Stimulated activated CD4-positive, alpha-beta T cell treated with anti-CD3 and anti-CD28 coated beads, Interleukin-4, amount 100 ng/mL, for 4 hours (primary cell): ENCODE results near the gene PALM.
"Not testable (repeated sequence)": the region's sequence is repeated elsewhere in the genome, so short reads cannot be mapped to it uniquely, and the experiment has no call there.

Source experiments
- DNase-seq, 2 experiments: peaks; one replicate each; pipeline ENCODE4 v3.0.0-alpha.2; 2020

Gene PALM

DNA sequence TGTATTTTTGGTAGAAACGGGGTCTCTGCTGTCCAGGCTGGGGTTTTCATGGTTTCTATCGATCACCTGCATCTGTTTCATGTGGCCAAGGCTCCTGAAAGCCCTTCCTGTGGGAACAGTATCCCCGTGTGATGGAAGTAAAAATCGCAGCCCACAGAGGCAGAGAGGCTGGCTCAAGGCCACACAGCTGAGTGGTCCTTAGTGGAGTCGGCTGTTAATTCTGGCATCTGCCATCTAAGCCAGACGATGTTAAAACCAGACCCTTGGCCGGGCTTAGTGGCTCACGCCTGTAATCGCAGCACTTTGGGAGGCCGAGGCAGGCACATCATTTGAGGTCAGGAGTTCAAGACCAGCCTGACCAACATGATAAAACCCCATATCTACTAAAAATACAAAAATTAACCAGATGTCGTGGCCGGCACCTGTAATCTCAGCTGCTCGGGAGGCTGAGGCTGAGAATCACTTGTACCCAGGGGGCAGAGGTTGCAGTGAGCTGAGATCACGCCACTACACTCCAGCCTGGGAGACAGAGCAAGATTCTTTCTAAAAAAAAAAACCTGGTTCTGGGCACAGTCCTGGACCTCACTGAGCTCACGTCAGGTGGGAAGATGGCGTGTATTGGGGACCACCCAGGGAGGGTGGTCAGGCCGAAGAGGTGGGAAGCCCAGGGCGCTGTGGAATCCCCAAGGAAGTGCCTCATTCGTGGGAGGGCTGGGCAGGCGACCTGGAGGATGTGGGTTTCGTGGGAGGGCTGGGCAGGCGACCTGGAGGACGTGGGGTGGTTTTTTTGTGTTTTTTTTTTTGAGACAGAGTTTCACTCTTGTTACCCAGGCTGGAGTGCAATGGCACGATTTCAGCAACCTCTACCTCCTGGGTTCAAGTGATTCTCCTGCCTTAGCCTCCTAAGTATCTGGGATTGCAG is 23.7 kb downstream of the PALM start:
- no peak for DNase-seq

DNA sequence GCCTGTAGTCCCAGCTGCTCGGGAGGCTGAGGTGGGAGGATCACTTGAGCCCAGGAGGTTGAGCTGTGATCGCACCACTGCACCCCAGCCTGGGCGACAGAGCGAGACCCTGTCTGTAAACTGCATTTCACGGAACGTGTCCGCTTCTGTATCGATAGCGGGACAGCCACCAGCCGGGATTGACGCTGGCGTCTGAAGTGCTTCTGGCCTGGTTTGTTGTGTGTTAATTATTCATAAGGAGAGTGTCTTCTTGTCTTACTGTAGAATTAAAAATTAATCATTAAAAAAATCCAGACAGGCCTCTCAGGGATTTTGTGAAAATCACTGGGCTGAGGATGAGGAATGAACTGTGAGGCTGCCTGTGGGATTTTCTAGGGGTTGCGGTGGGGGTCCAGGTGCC is 26.0 kb downstream of the PALM start:
- DNase-seq, result no peak

DNA sequence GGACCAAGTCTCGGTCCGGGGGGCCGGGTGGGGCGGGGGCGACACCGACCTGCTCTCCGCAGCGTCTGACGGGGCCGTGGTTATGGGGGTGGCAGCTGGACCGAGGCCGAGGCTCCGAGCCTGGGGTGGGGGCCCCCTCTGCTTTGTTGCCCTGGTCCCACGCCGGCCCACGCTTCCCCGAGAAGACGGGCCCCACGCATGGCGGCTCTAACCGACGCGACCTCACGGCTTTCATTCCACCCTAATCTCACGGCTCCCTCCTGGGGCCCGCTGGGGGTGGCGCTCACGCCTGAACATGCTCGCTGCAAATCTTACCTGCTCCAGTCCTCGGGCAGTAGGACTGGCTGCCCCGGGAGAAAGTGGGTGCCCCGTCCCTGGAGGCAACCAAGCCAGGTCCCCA is 27.4 kb downstream of the PALM start:
- no peak for DNase-seq

DNA sequence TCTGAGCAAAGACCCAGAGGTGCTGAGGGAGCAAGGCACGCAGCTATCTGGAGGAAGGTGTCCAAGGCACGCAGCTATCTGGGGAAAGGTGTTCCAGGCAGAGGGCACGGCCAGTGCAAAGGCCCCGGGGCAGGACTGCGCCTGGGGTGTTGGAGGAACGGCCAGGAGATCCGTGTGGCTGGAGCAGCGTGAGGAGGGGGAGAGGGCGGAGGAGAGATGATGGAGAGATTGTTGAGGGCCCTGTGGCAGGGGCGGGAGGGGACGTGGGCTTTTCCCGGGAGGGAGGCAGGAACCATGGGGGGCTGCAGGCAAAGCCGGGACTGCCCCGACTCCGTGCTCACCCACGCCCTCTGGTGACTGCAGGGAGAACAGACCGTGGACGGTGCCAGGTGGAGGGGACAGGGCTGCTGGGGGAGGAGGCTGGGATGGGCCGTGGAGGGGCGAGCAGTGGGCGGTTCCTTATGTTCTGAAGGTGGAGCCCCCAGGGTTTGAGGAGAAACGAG is 28.9 kb downstream of the PALM start:
- DNase-seq, result peak; percentile 53 to 60

DNA sequence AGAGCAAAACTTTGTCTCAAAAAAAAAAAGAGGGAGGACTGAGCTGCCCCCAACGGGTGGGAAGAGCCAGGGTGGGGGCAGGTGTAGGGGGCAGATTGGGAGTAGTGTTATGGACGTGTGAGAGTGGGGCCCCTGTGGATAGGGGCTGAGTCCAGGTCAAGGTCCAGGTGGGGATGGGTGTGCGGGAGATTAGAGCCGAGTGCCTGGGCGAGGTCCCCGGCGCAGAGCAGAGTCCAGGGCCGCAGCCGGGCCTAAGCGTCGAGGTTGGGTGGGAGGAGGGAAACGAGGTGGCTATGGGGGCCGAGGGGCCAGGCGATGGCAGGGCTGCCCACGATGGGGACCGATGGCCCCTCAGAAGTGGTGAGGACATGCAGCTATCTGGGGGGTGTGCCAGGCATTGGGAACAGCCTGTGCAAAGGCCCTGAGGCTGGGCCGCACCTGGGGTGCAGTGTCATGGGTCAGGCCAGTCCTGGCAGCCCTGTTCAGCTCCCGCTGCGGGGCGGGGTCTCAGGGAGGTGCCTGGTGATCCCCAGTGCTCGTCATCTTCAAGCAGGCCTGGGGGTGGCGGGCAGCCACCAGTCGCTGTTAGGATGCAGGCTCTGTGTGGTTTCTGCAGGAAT is 29.9 kb downstream of the PALM start:
- no peak for DNase-seq

DNA sequence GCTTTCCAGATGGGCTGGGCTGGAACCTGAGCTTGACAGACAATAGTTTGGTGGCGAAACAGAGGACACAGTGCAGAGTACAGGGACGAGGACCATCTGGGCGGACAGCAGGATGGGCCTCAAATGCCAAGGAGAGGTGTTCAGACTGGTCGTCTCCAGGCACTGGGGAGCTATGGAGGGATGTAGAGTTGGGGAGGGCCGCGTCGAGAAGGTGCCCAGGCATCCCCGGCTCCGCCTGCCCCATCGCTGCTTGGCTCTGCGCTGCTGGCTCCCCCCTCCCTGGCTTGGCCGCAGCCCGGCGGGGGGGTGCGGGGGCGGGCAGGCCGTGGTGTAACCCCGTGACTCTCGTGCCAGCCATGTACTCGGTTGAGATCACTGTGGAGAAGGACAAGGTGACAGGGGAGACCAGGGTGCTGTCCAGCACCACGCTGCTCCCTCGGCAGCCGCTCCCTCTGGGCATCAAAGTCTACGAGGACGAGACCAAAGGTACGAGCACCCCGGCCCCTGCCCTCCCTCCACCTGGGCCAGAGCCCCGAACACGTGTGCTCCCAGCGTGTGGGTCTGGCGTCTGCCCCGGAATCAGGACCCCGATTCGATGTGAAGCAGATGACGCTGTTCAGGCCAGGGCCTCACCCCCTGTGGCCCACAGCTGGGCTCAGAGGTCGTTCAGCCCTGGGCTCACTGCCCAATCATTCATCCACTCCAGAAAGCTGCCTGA is 31.4 kb downstream of the PALM start:
- no peak for DNase-seq

DNA sequence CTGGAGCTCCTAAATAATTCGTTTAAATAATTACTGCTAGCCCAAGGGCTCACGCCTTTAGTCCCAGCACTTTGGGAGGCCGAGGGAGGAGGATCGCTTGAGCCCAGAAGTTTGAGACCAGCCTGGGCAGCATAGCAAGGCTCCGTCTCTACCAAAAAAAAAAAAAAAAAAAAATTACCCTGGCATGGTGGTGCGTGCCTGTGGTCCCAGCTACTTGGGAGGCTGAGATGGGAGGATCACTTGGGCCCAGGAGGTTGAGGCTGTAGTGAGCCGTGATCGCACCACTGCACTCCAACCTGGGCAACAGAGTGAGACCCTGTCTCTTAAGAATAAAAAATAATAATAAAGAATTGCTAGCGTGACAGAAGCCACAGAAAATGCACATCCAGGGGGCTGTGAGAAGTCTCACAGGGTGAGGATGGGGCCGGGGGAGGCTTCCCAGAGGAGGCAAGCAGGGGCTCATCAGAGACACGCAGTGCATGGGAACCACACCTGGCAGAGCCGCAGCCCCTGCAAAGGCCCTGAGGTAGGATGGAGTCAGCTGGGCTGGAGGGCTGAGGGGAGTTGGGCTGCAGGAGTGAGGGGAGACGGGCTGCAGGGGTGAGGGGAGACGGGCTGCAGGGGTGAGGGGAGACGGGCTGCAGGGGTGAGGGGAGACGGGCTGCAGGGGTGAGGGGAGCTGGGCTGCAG is 32.2 kb downstream of the PALM start:
- DNase-seq, result not testable (repeated sequence)

DNA sequence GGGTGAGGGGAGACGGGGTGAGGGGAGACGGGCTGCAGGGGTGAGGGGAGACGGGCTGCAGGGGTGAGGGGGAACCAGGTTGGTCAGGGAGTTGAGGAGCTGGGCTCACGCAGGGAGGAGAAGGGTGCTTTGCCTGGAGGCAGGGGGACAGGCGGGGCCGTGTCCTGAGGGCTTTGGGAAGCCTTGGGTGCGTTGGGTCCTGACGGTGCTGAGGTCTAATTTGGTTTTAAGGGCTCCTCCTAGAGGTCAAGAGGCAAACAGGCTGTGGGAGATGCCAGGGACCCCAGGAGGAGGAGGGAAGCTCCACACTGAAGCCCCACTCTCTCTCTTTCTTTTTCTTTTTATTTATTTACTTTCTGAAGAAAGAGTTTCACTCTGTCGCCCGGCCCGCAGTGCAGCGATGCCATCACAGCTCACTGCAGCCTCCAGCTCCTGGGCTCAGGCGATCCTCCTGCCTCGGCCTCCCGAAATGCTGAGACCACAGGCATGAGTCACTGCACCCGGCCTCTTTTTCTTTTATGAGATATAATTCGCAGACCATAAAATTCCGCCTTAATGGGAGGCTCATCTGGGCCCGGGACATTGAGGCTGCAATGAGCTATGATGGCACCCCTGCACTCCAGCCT is 32.9 kb downstream of the PALM start:
- DNase-seq, result no peak

DNA sequence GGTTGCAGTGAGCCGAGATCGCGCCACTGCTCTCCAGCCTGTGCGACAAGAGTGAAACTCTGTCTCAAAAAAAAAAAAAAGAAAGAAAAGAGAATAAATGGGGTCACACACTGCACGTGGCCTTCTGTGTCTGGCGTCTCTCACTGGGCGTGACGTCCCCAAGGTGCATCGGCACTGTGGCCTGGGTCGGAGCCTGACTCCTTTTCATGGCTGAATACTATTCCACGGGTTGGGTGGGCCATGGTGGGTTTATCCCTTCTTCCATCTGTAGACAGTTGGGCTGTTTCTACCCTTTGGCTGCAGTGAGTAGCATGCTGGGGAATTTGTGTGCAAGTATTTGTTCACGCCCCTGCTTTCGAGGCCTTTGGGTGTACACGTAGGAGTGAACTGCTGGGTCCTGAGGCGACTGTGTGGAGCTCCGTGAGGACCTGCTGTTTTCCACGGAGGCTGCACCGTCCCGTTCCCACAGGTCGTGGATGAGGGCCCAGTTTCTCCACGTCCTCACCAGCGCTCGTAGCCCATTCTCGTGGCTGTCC is 33.9 kb downstream of the PALM start:
- DNase-seq, result no peak

DNA sequence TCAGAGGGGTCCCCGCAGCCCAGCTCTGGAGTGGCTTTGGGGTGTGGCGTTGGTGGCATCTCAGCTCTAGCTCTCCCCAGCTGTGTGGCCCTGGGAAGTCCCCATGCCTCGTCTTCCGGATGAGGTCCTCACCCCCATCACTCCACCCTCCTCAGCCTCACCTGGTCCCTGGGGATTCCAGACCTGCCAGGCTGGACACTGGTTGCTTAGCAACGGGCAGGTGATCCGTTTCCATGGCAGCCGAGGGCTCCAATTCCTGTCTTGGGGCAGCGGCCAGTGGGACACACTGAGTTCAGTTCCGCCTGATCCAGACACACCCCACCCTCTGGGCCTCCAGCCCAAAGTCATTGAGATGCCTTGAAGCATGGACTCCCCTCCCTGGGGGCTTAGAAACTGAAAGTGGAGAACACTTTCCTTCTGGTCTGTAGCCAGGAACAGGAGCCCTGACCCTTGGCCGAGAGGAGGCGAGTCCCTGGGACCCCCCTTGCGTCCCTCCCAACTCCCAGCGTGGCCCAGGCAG is 34.5 kb downstream of the PALM start:
- DNase-seq, result no peak

DNA sequence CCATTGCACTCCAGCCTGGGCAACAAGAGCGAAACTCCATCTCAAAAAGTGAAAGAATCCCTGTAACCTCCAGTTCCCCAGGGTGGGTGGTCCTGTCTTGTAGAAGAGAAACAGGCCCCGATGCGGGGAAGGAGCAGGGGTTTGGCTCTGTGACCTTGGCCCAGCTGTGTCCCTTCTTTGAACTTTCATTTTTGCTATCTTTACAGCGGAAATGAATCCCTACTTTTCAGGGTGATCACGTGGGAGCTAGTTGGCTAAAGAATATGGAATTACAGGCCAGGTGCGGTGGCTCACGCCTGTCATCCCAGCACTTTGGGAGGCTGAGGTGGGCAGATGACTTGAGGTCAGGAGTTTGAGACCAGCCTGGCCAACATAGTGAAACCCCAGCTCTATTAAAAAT is 36.4 kb downstream of the PALM start:
- DNase-seq, result not testable (repeated sequence)

DNA sequence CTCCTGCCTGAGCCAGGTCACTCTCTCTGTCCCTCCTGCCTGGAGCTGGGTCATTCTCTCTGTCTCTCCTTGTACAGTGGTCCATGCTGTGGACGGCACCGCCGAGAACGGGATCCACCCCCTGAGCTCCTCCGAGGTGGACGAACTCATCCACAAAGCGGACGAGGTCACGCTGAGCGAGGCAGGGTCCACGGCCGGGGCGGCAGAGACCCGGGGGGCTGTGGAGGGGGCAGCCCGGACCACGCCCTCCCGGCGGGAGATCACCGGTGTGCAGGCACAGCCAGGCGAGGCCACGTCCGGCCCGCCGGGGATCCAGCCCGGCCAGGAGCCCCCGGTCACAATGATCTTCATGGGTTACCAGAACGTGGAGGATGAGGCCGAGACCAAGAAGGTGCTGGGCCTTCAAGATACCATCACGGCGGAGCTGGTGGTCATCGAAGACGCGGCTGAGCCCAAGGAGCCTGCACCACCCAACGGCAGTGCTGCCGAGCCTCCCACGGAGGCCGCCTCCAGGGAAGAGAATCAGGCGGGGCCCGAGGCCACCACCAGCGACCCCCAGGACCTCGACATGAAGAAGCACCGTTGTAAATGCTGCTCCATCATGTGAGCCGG is 37.6 kb downstream of the PALM start:
- no peak for DNase-seq

DNA sequence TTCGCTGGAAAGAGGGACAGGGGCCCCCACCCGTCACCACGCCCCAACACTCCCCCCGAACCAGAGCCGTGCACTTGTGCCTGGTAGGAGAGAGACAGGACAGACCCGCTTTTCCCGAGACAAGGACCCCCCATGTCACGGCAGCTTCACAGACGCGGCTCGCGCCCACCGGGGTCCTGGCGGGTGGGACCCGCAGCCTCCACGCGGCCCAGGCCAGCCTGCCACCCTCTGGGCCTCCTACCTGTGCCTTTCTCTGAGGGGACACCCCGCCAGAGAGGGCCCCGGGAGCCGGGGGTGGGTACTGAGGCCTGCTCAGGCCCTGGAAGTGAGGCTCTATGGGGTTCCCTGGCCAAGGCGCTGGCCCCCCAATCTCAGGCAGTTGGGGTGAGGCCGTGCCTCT is 38.2 kb downstream of the PALM start:
- DNase-seq, result no peak

DNA sequence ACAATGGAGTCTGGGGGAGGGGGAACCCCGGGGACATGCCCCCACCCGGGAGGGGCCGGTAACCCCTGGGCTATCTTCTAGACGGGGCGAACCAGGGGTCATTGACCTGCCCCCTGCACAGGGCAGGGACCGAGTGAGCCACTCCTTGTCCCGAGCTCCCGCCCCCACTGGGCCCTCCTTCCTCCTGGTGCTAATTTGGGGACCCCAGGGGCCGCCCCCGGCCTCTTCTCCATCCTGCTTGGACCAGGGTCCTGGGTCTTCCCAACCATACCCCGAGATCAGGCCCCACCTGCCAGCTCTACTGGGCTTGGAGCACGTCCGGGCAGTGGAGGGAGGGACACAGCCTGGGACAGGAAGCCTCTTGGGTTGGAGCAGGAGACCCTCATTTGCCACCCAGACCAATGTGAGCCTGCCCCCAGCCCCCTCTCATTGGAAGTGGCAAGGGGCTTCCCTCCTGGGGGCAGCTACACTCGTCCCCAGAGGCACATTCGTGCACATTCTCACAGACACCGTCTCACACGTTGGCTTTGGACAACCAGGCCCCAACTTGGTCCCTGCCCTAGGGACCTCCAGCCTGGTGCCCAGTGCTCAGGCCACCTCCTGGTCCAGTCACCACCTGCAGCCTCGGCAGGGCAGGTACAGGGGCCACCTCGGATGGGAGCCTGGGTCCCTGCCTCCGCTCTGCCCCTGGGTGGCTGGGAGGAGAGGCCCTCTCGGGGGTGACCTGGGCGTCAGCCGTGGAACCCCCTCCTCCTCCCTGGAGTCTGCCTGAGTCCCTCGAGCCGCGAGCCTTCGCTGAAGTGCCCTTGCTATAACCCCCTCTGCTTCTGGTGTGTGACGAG is 38.9 kb downstream of the PALM start:
- no peak for DNase-seq

DNA sequence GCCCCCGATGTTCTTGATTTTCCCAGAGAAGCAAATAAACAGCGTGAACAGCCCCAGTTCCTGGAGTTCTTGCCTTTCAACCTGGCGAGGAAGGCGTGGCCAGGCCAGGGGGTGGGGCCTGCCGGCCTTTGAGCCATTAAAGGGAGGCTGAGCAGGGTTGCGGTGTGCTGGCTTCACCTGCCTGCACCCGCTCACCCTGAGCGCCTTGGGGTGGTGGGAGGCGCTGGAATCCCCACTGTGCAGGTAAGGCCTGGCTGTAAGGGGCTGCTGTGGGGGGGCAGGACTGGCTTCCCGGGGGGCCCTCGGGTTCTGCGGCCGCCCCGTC is 39.5 kb downstream of the PALM start:
- no peak for DNase-seq

DNA sequence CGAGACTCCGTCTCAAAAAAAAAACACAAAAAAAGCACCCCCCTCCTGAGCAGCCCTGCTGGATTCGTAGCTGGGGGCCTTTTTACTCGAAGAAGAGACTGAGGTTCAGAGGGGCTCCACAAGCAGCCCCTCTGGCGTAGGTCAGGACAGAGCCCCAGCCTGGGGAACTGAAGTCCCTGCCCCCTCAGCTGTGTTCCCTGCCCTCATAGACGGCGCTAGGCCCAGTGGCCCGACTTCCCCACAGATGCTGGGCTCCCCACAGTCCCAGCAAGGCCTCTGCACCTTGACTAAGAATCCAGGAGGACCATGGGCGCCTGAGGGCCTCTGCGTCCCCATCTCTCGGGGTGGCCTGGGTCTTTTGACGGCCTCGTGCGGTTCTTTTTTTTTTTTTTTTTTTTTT is 41.1 kb downstream of the PALM start:
- no peak for DNase-seq

DNA sequence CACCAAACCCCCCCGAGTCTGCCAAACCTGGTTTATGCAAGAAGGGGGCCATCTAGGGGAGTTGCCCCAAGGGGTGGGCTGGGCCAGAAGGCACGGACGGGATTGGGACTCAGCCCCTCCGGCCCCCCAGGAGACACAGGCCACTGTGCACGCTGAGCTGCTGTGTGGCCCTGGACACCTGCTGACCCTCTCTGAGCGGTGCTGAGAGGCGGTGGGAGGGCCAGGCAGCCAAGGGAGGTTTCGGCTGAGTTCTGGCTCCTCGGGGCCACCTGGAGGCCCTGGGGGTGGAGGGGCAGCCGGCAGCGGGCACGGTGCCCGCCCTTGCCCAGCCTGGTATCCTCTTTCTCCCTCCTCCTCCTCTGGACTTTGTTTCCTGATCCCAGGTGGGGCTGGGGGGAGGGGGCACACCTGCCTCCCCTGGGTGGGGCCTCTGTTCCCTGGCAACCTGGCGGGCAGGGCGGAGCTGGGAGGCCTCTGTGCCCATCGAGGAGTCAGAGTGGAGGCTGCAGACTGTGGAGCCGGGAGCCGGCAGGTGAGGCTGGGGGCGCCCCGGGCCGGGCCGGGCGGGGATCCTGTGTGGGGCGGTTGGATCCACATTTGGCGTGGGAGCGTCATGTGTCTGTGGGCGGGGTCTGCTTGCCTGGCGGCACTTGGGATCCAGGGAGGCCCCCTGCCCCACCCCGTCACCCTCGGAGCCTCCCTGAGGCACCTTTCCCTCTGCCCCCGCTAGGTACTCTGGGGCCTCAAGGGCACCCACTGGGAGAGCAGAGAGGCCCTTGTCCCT is 42.1 kb downstream of the PALM start, which contains the start of gene MISP:
Gene MISP, plus strand, starts transcription at position 473 of the 784 bp plus-strand sequence. CDS start 5,835 bp downstream, outside the sequence.
- DNase-seq, result no peak

DNA sequence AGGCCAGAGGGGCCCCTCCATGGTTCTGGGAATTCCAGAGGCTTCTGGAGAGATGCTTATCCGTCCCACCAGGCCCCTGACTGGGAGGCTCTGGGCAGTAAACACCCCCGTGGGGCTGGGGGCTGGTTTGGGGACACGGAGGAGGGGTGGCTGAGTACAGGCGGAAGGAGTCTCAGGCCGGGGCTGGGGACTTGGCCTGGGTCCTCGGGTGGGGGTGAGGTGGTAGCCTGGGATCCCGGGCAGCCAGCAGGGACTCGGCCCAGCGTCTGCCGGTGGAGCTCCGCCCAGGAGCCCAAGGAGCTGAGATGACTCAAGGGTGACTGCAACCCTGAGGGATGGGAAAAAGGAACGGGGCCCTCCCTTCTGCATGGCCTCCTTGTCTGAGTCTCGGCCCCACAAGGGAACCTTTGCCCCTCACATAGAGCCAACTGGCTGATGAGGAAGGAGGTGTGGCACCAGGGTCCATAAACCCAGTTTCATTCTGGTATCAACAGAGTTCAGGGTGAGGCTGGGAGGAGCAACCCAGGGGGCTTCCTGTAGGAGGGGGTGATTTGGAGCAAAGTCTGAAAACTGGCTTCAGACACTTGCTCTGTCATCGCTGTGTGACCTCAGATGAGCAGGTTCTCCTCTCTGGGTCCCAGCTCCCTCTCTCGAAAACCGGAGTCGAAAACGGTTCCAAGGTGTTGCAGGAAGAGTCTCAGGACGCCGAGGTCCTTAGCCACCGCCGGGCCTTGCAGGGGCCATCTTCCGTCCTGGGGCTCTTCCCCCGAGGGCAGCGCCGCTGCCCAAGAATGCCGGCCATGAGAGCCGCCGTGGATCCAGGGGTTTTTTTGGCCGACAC is 43.0 kb downstream of the PALM start:
- DNase-seq, result no peak
